ENCODE results near the gene RBM48.
"Not testable (repeated sequence)": the region's sequence is repeated elsewhere in the genome, so short reads cannot be mapped to it uniquely, and the experiment has no call there.

Gene RBM48

DNA sequence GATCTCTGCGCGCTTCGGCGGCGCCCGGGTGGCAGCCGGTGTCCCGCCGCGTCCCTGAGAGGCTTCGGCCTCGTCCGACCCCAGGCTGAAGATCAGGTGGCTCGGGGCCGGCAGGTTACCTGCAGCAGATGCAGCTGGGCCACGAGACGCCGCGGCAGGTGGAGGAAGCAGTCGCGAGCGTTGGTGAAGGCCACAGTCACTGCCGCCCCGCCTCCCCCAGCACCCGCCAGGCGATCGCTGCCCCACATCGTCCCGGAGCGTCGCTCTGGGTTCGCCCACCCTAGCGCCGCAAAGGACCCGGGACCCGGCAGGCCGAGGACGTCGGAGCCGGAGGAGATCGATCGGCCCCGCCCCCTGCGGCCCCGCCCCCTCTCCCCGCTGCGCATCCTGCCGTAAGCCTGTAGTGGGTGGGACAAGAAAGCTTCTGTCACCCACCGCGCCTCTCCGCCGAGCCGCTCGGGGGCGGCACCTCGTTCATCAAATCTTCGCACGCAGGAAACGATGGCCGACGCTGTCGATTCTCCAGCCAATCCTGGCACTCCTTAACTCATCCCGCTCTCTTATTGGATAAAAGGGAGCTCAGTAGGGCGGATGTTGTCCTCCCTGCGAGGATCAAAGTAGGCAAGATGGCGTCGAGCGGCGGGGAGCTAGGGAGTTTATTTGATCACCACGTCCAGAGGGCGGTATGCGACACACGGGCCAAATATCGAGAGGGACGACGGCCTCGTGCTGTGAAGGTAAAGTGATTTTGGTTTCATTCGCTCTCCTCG, at the start of gene RBM48, which contains the start of gene PEX1:
TSS of gene RBM48 (plus strand) at position 608 of the 770 bp plus-strand sequence. CDS start at position 627, 19 bp downstream.
TSS of gene PEX1 (minus strand) at position 333 of the 770 bp plus-strand sequence. CDS start at position 248, 85 bp downstream.
- DNase-seq = peak; percentile 99

DNA sequence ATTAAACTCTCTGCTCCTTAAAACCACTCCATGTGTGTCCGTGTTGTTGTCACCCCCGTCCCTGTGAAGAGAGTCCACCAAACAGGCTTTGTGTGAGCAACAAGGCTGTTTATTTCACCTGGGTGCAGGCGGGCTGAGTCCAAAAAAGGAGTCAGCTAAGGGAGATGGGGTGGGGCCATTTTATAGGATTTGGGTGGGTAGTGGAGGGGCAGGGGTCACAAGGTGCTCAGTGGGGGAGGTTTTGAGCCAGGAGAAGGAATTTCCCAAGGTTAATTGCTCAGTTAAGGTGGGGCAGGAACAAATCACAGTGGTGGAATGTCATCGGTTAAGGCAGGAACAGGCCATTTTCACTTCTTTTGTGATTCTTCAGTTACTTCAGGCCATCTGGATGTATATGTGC, 49.4 kb upstream of the RBM48 start:
- DNase-seq = not testable (repeated sequence)

DNA sequence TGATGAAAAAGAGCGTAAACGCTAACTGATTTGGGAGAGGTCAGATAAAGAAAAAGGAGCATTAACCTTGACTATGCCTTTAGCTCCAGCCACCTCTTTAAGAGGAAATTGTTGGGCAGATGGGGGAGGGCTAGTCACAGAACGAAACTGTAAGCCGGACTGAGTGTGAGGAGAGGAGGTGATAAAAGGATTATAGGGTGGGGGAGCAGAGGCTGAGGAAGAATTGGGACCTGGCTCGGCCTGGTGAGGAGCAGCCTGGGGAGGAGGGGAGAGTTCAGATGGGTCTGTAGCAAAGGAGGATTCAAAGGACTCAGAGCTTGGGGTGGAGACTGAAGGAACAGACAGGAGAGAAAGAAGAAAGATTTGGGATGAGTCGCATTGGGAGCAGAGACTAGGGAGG, 45.0 kb upstream of the RBM48 start:
- not testable (repeated sequence) for DNase-seq

DNA sequence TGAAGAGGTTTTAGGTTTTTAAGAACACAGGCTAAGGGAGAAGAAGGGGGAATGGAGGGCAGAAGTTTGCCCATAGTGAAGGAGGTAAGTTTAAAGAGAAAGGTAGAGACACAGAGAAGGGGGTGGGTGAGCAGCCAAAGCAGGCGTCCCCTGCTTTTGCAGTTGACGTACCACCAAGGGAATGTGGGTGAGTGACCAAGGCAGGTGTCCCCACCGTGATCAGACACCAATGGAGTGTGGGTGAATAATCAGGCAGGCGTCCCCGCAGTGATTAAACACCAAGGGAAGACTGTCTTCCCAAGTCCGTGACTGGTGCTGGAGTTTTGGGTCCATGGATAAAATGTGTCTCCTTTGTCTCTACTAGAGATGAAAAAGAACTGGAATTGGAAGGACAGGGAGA, 44.4 kb upstream of the RBM48 start:
- not testable (repeated sequence) for DNase-seq

DNA sequence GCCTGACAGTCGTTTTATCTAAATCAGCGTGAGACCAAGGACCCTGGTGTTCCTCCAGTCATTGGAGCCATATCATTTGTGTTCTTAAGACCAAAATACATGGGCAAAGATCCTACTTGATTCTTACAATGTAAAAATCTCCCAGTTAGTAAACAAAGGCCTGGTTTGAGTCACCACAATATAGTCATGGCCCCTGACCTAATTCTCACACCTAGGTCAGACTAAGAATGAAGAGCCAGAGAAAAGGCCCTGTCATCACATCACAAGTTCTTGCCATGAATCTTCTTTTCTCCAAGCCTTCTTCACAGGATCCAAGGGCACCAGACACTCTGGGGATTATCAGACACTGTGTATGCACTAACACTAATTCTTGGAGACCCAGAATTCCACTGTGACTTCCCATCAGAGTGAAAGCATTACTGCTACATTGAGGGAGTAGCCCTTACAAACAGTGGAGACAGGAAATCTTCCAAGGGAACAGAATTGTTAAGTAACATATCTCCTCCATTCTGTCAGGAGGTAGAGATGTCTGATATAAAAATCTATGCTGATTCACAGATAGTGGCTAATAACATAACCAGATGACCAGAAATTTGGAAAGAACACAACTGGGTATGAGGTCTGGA, 43.2 kb upstream of the RBM48 start:
- DNase-seq = no peak

DNA sequence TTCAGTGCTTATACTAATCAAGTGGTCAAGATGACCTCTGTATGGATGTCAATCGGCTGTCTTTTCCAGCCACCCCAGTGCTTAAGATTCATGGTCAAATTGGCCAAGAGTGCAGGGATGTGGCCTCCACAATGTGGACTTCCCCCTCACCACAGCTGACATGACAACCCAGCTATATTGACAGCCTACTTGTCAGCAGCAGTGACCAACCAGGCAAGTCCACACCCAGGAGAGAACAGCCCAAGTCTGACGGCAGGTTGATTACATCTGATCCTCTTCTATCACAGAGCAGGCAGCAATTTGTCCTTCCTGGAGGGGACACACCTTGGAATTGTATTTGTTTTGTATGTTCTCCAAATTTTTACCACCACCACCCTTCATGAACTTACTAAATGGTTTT, 42.6 kb upstream of the RBM48 start:
- DNase-seq = no peak

DNA sequence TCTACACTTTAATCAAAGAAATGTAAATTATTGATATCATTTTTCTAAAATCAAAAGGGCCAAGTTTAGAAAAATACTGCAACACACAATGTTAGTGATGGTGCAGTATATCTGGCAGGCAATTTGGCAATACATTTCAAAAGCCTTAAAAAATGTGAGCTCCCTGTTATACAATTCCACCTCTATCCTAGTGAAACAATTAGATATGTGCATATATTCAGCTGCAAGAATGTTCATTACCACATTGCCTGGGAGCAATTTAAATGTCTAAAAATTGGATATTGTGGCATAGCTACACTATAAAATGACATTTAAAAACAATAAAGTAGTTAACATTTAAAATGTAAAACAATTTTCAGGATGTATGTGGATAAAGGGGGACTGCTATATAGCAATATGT, 40.8 kb upstream of the RBM48 start:
- DNase-seq = no peak

DNA sequence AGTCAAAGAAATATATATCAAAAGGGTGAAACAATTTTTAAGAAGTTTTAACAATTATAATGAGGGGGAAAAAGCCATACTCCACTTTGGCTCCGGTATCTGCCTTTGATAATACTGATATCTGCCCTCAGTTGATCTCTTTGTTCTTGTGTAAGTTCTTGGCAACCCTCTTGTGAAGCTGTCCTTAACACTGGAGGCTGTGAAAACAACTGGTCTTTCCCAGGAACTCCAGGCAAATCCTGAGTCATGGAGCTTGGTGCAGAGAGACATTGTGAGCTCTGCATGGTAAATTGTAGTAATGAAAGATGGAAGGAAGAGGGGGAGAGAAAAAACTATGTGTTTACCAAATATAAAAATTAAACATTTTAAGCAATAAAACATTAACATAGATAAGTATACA, 39.0 kb upstream of the RBM48 start:
- no peak for DNase-seq

DNA sequence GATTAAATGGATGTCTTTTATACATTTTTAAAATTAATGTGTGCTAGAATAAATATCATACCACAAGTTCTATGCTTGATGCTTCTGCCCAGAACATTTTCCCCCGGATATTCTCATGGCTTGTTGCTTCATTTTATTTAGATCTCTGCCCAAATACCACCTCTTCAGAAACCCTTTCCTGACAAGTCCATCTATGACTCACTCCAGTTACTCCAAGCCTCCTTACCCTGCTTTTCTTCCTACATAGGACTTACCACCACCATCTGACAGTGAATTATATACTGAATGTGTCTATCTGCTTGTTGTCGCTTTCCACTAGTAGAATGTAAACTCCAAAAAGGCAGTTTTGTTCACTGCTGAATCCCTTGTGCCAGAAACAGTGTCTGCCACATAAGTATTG, 31.7 kb upstream of the RBM48 start:
- no peak for DNase-seq

DNA sequence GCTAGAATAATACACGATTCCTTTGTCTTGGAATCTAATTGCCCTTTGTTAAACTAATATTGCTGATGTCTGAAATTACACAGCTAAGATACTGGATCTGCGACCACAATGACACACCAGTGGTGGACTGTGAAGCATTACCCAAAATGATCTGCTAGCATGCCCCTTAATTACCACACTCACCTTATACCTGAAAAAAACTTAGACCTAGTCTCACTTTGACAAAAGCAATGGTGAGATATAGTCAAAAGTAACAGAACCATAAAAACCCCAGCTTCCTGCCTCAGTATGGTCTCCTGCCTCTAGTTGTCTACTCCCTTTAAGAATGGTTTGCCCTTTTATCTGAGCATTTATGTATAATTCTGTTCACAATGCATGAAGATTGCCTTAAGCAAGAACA, 30.0 kb upstream of the RBM48 start:
- no peak for DNase-seq

DNA sequence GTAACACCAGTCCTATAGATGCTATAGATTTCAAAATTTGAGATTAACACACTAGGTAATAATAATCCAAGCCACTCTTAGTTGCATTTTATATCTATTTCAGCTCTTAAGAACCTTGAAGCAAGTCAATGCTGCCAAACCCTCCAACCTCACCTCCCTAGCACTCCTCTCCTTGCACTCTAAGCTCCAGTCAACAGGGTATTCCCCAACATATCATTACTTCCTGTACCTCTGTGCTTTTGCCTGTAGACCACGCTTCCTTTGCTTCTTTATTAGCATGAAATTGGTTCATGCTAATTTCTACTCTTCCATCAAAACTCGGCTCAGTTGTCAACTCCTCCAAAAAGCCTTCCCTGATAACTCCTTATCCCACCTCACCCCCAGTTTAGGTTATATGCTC, 24.8 kb upstream of the RBM48 start:
- DNase-seq = no peak

DNA sequence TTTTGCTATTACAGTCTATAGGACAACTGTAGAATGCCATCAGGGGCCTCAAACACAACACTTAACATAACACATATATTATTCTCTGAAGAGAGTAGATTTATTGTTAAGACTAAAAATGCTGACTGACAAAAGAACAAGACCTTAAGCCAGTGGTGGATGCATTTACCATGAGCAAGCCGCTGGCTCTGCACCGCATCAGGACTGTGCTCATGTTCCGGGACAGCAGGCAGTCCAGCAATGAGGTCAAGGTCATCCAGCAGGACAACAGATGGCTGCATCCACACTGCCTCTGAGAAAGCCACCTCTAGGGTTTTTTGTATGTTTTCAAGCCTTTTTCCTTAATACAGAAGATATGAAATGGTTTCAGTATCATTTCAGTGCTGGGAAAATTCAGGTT, 24.0 kb upstream of the RBM48 start:
- no peak for DNase-seq

DNA sequence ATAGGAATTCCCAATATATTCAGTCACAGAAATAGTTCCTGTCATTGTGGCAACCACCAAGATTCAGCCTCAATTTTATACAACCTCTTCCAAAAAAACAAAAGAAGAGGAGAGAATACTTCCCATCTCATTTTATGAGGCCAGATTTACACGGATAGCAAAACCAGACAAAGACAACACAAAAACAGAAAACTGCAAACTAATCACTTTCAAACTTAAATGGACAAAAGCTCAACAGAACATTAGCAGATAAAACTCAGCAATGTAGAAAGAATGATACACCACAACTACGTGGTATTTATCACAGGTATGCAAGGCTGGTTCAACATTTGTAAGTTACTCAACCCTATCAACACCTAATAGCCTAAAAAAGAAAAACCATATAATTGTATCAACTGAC, 22.2 kb upstream of the RBM48 start:
- DNase-seq = no peak

DNA sequence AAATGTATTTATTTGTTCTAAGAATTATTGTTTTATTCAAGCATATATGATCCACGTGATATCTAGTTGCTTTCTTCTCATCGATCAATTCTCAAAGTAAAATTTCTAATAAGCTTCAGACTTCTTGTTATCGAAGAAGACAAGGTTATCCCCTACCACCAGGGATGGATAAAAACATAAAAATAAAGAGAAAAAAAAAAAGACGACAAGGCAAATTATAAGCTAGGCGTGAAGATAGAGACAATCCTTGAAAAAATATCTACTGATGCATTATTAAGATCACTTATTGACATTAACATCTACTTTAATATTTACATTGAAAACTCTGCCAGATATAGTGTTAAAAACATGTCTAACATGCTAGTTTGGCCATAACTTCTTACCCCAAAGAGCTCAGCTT, 19.6 kb upstream of the RBM48 start:
- DNase-seq = no peak

DNA sequence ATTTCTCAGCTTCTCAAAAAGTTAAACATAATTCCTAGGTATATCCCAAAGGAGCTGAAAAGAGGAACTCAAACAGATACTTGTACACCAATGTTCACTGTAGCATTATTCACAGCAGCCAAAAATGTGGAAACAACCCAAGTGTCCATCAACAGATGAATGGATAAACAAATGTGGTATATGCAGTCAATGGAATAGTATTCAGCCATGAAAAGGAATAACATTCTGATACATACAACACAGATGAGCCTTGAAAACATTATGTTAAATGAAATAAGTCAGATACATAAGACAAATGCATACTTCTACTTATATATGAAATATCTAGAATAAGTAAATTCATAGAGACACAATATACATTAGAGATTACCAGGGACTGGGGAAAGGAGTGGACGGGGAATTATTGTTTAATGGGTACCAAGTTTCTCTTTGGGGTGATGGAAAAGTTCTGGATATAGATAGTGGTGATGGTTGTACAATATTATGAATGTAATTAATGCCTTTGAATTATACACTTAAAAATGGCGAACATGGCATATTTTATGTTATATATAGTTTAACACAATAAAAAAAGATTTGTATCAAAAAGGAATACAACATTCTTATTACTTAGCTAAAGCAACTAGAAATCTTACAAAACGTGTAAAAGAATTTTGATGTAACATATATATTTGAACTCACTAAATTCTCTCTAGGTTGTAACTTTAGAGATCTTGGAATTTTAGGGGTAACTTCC, 15.3 kb upstream of the RBM48 start:
- no peak for DNase-seq

DNA sequence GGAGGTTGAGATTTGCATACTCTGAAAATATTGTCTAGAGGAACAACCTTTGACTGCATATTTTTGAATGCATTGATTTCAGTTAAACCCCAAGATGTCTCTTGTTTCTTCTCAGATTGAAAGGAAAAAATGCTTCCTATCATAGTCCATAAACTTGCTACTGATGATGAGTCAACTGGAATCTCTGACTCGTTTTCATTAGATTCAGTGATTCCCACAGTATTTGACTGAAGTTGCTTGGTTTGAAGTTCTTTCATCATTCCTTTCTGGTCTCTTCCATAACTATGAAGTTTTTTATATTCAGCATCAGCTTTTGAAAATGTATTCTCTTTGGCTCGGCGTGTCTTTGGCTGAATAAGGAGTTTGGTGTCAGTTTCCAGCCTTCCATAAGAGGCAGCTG, 11.0 kb upstream of the RBM48 start:
- no peak for DNase-seq

DNA sequence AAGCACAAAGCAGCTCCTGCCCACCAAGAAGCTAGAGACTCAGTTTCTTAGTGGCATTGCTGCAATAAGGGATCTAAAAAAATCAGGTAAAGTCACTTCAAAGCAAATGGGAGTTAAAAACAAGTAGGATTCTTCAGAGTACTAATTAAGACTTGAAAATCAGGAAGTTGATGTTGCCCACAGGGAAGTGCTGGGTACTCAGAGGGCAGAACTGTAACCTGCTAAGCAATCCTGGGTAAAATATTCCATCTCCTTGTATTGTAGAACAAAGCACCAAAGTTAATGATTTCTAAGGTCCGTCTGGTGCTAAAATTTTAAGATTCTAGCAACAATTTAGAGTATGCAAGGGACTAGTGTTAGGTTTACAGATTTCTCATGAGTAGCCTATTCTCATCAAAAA, 8.6 kb upstream of the RBM48 start:
- DNase-seq = no peak

DNA sequence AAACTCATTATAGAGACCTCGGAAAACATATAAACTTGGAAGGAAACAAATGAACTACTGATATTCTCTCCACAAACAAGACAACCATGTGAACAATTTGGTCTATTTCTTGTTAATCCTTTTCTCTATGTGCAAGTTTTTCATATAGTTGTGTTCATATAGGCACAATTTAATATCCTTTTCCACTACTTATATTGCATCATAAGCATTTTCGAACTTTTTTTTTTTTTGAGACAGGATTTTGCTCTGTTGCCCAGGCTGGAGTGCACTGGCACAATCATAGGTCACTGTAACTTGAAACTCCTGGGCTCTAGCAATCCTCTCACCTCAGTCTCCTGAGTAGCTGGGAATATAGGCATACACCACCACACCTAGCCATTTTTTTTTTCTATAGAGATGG, 5.5 kb upstream of the RBM48 start:
- DNase-seq = no peak

DNA sequence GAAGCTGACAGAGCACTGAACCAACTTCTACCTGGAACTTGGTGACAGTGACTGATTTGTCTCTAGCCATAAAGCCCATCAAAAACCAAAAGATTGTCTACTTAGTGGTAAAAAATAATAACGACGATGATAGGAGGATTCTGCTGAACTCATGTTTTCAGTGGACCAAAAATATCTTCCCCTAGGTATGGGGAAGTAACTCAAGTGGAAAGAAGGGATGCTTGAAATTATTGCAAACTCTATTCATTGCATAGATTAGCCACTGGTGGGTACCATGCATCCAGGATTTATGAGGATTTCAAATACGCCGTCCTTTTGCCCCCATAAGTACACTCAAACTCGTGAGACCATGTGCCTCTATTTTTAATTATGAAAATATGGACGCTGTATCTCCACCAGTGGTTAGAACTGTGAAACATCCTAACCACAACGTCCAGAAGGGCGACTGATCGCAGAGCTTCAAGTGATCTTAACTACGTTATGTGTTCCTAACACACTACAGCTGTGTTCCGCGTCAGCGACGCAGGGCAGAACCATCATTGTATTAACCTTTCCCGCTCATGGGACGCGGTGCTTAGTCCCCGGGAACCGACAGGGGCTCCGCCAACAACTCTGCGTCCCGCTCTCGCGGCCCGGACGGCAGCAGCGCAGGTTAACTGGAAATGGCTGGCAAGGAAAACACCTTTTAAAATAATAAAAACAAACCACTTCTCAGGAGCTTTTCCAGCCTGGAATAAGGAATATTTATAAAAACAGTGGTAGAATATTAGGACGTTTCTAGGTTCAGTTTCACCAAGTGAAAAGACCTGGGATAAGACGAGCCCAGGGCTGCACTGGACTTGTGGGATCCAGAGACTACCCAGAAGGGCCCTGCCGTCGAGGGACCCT, 1.1 kb upstream of the RBM48 start:
- DNase-seq = peak; percentile 29

DNA sequence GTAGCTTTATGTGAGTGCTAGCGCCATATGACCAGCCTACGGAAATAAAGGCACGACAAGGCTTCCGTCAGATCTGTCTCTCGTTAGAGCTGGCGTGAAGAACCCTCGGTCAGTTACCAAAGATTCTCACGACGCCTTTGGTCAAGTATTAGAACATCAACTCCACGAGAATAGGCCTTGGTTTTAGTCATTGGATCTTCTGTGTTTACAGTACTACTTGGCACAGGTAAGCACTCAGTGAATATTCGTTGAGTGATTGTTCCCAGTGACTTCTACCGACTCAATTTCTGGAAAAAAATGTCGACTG, 316 bp downstream of the RBM48 start:
- no peak for DNase-seq

DNA sequence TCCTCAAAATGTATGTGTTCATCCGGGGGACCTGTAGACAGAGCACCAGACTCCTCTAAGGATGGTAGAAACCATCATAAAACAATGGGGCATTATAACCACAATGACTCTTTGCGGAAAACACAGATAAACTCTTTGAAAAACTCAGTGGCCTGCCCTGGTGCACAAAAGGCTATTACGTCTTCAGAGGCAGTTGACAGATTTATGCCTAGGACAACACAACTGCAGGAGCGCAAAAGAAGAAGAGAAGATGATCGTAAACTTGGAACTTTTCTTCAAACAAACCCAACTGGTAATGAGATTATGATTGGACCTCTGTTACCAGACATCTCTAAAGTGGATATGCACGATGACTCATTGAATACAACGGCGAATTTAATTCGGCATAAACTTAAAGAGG, 6.0 kb downstream of the RBM48 start:
- DNase-seq = no peak

DNA sequence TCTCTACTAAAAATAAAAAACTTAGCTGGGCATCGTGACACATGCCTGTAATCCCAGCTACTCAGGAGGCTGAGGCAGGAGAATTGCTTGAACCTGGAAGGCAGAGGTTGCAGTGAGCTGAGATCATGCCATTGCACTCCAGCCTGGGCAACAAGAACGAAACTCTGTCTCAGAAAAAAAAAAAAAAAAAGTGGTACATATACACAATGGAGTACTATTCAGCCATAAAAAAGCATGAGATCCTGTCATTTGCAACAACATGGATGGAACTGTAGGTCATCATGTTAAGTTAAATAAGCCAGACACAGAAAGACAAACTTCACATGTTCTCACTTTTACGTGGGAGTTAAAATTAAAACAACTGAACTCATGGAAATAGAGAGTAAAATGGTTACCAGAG, 14.9 kb downstream of the RBM48 start:
- DNase-seq = not testable (repeated sequence)

DNA sequence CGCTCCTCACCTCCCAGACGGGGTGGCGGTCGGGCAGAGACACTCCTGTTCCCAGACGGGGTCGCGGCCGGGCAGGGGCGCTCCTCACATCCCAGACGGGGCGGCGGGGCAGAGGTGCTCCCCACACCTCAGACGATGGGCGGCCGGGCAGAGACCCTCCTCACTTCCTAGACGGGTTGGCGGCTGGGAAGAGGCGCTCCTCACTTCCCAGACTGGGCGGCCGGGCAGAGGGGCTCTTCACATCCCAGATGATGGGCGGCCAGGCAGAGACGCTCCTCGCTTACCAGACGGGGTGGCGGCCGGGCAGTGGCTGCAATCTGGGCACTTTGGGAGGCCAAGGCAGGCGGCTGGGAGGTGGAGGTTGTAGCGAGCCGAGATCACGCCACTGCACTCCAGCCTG, 16.5 kb downstream of the RBM48 start:
- not testable (repeated sequence) for DNase-seq

Data from midbrain (tissue), 1 donor.